Measurements from ENCODE around the gene MEGF6. TPM values are rescaled to one million over a fixed set of nuclear protein-coding genes. Genes with fewer than 3 reads are reported as not detected.

Gene MEGF6
- total and polyA plus RNA-seq, 2 of the 8 experiments (the other 6 are each of a cell fraction or from before 2014, with no cell fraction given) = 4.1 to 14.8 TPM

DNA sequence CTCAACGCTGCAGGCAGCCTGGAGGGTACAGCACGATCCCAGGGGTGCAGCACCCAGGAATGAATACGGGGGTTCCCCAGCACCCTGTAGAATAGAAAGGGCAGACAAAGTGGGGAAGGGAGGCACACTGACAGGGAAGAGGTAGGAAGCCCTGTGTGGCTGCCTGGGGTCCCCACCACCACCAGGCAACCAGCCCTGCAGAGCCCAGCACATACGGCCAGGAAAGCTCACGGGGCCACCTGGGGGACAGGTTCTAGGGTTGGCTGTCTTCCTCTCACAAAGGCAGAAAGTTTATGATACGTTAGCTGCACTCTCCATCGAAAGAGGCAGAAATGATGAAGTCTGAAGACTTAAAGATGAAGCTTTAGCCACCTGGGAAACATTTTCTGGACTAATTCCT is 104.4 kb downstream of the MEGF6 start:
- no peak overlapping the region for H4K5ac ChIP-seq (ENCODE audit: insufficient read length, low read depth, low read length)
- no peaks in the 10 kb centered on the region for H3K27me3 ChIP-seq (replicated peaks in 1 of 4; ENCODE audit: control insufficient read depth in 3 of 4, extremely low read depth in 1 of 4, insufficient read depth in 3 of 4, low read length in 3 of 4)
- H3K4ac ChIP-seq (replicated peaks; ENCODE audit: insufficient read length, low read depth, low read length) = no peak overlapping the region
- FAIRE-seq (no peak), DNase-seq (ENCODE audit: low read depth in 1 of 2, low spot score in 2 of 2) (no peak)
- TF ChIP-seq, protein P1, sequence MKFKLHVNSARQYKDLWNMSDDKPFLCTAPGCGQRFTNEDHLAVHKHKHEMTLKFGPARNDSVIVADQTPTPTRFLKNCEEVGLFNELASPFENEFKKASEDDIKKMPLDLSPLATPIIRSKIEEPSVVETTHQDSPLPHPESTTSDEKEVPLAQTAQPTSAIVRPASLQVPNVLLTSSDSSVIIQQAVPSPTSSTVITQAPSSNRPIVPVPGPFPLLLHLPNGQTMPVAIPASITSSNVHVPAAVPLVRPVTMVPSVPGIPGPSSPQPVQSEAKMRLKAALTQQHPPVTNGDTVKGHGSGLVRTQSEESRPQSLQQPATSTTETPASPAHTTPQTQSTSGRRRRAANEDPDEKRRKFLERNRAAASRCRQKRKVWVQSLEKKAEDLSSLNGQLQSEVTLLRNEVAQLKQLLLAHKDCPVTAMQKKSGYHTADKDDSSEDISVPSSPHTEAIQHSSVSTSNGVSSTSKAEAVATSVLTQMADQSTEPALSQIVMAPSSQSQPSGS (IDR thresholded peaks at IDR 0.05; ENCODE audit: low read length) = no peak
- no peaks in the 10 kb centered on the region for H3K79me2 ChIP-seq (ENCODE audit: control insufficient read depth in 1 of 2, insufficient read depth in 2 of 2, low read length in 2 of 2)
- no peak overlapping the region for H2BK20ac ChIP-seq (ENCODE audit: low read length)
- H3K18ac ChIP-seq (ENCODE audit: extremely low read depth, low read length) = no peak overlapping the region
- H2BK120ac ChIP-seq (replicated peaks; ENCODE audit: low read depth, low read length) = no peak overlapping the region
- no peaks in the 10 kb centered on the region; the same call in 1 of the 2 replicates for H3K79me1 ChIP-seq (ENCODE audit: low read depth, low read length)
- no peak overlapping the region for H2BK5ac ChIP-seq (ENCODE audit: low read depth, low read length)
- ChIA-PET POLR2A (ENCODE audit: partially characterized antibody) (no interaction called here), CTCF (ENCODE audit: partially characterized antibody) (interaction anchor here (0.9 to 4.6 kb wide), 10 partner anchors 12 to 113 kb away, joined by 3 to 29 read pairs (median 6); no protein-coding TSS in a partner anchor)
- peaks cover 0 to 23% of the 10 kb centered on the region in 2 experiments for H4K20me1 ChIP-seq (replicated peaks in 1 of 2; ENCODE audit: control insufficient read depth in 1 of 2, insufficient read depth in 2 of 2, low read length in 2 of 2)
- no peak overlapping the region for H2BK15ac ChIP-seq (ENCODE audit: low read length)
- H3K9me3 ChIP-seq (ENCODE audit: insufficient read depth in 2 of 2, low read depth in 1 of 2, low read length in 1 of 2) = no peaks in the 10 kb centered on the region
- no peak overlapping the region for H4K8ac ChIP-seq (ENCODE audit: extremely low read depth, insufficient read depth, low read length)
- no peak overlapping the region for H3K27ac ChIP-seq (ENCODE audit: low read depth, low read length)
- no peaks in the 10 kb centered on the region for H3K36me3 ChIP-seq (ENCODE audit: control insufficient read depth in 2 of 4, insufficient read depth in 4 of 4, low read length in 3 of 4)
- WGBS, 2 experiments (ENCODE audit: extremely low coverage in 1 of 2, insufficient coverage in 1 of 2, insufficient read length in 1 of 2, insufficient replicate concordance in 2 of 2, low coverage in 1 of 2, low lambda C conversion rate in 2 of 2, missing lambda C conversion rate in 1 of 2) = 88% methylated on average over 7 of the region's 7 CpGs; no CpG with 5 or more reads in 1 of the 2 experiments
- no peak overlapping the region for H2AK5ac ChIP-seq (ENCODE audit: low read depth, low read length)
- H3K4me3 ChIP-seq (ENCODE audit: extremely low read depth in 1 of 4, insufficient read depth in 2 of 4, low read depth in 3 of 4, low read length in 4 of 4) = no peak overlapping the region
- no peak overlapping the region for H3K4me2 ChIP-seq (ENCODE audit: insufficient read depth in 1 of 2, low read depth in 2 of 2, low read length in 2 of 2)
- H2BK12ac ChIP-seq (ENCODE audit: low read depth, low read length) = no peak overlapping the region
- no peak overlapping the region for H3K56ac ChIP-seq (replicated peaks; ENCODE audit: insufficient read length, low read depth, low read length)
- no peak overlapping the region for H4K91ac ChIP-seq (replicated peaks; ENCODE audit: insufficient read length, low read length)
- H3K23ac ChIP-seq (ENCODE audit: insufficient read length) = no peak overlapping the region
- H2AFZ ChIP-seq (ENCODE audit: low read length) = no peak overlapping the region
- no peaks in the 10 kb centered on the region for H3K23me2 ChIP-seq (ENCODE audit: low read depth, low read length)
- no peak overlapping the region for H3K9ac ChIP-seq (replicated peaks in 1 of 4; ENCODE audit: extremely low read depth in 1 of 4, low read depth in 3 of 4, low read length in 3 of 4)
- no peak overlapping the region for H3K14ac ChIP-seq (ENCODE audit: insufficient read length)
- H3K4me1 ChIP-seq (replicated peaks in 1 of 4; ENCODE audit: control insufficient read depth in 3 of 4, insufficient read depth in 4 of 4, low read length in 3 of 4) = no peaks in the 10 kb centered on the region

All from H1 (cell line).